ENCODE results near the gene RCOR3. TPM values are rescaled to one million over a fixed set of nuclear protein-coding genes. Genes with fewer than 3 reads are reported as not detected.

RCOR3 gene
- total RNA-seq, 4 donors from 2014 or later: 52.2 to 77.6 (median 72.1) TPM

- TF ChIP-seq POLR2AphosphoS5 (IDR thresholded peaks at IDR 0.05) (no peak), EP300 (IDR thresholded peaks at IDR 0.05; ENCODE audit: low read depth) (no peak), POLR2A (IDR thresholded peaks at IDR 0.05) (no peak), CTCF (IDR thresholded peaks at IDR 0.05) (no peak)
- intact Hi-C loops (cut with DNase I; ENCODE audit: low total_unique reads): no loop called here
- WGBS, 2 donors (ENCODE audit: low coverage in 1 of 2): 70 to 87% methylated on average over 2 to 10 of the region's 10 CpGs
- peak overlapping the region in 3 of 4 donors; percentile 3 to 44 (median 23) for H3K27ac ChIP-seq
- no peaks in the 10 kb centered on the region for H3K9me3 ChIP-seq
- no peaks in the 10 kb centered on the region for H3K27me3 ChIP-seq
- in situ Hi-C loops (cut with MboI; ENCODE audit: low pct_ligation_motif_present in 1 of 4, low pct_unique_long_range_greater_than_20kb in 1 of 4, low sequenced_read_pairs in 3 of 4): no loop called here
- peak; percentile 44 for DNase-seq
- H3K36me3 ChIP-seq: no peaks in the 10 kb centered on the region
- H3K4me3 ChIP-seq: no peak overlapping the region
- peaks cover 28 to 66% (median 45%) of the 10 kb centered on the region in 4 donors for H3K4me1 ChIP-seq
These were observed 81.7 kb downstream of the RCOR3 start for GRCh38 chr1:211340622-211341507.

DNA sequence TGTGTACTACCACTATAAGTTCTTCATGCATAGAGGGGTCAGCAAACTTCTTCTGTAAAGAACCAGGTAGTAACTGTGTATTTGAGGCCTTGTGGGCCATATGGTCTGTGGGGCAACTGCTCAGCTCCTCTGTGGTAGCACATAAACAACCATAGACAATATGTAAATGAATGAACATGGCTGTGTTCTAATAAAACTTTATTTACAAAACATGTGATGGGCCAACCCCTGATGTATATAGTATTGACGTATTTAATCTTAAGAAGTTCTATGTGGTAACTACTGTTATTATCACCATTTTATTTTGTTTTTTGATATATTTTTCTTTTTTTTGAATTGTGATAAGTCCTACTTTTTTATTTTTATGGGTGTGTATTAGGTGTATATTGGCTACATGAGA is 82.8 kb downstream of the RCOR3 start:
- peaks cover 17 to 54% (median 34%) of the 10 kb centered on the region in 4 donors for H3K4me1 ChIP-seq
- intact Hi-C loops (cut with DNase I; ENCODE audit: low total_unique reads) (no loop called here), in situ Hi-C loops (cut with MboI; ENCODE audit: low pct_ligation_motif_present in 1 of 4, low pct_unique_long_range_greater_than_20kb in 1 of 4, low sequenced_read_pairs in 3 of 4) (no loop called here)
- H3K27me3 ChIP-seq: no peaks in the 10 kb centered on the region
- no peaks in the 10 kb centered on the region for H3K9me3 ChIP-seq
- DNase-seq: no peak
- H3K27ac ChIP-seq: no peak overlapping the region
- no peaks in the 10 kb centered on the region for H3K36me3 ChIP-seq
- TF ChIP-seq POLR2A (IDR thresholded peaks at IDR 0.05): no peak
- TF ChIP-seq POLR2AphosphoS5 (IDR thresholded peaks at IDR 0.05): no peak
- no peak for TF ChIP-seq CTCF (IDR thresholded peaks at IDR 0.05)
- 91 to 98% methylated on average over 1 of the region's 1 CpG for WGBS, 2 donors (ENCODE audit: low coverage in 1 of 2)
- H3K4me3 ChIP-seq: no peak overlapping the region

DNA sequence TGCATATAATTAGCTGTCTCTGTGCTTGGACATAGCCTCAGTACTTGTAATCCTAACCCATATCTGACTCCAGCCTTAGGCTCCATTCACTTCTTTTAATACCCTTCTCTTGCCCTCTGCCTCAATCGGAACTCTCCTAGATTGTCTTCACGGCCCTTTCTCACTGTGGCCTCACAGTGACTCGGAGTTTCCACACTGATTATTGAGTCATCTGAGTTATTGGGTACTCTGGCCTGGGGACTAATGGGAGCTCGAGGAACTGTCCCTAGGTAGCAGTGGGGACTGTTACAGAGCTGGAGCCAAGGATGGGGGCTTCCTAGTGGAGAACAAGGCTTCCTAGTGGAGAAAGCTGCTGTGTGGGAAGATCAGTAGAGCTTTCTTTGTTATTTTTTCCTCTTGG is 84.4 kb downstream of the RCOR3 start:
- Histone ChIP-seq H3K27me3 (no peaks in the 10 kb centered on the region), H3K9me3 (no peaks in the 10 kb centered on the region), H3K4me3 (no peak overlapping the region), H3K36me3 (no peaks in the 10 kb centered on the region), H3K4me1 (peaks cover 10 to 40% (median 20%) of the 10 kb centered on the region in 4 donors), H3K27ac (peak overlapping the region in 1 of 4 donors; percentile 19)
- TF ChIP-seq POLR2A (IDR thresholded peaks at IDR 0.05) (no peak), EP300 (IDR thresholded peaks at IDR 0.05; ENCODE audit: low read depth) (no peak), CTCF (IDR thresholded peaks at IDR 0.05) (no peak), POLR2AphosphoS5 (IDR thresholded peaks at IDR 0.05) (no peak)
- intact Hi-C loops (cut with DNase I; ENCODE audit: low total_unique reads): no loop called here
- 75% methylated on average over 4 of the region's 4 CpGs; no CpG with 5 or more reads in 1 of the 2 donors for WGBS, 2 donors (ENCODE audit: low coverage in 1 of 2)
- DNase-seq: no peak
- in situ Hi-C loops (cut with MboI; ENCODE audit: low pct_ligation_motif_present in 1 of 4, low pct_unique_long_range_greater_than_20kb in 1 of 4, low sequenced_read_pairs in 3 of 4): no loop called here

- 28 to 56% methylated on average over 5 to 6 of the region's 6 CpGs for WGBS, 2 donors (ENCODE audit: low coverage in 1 of 2)
- intact Hi-C loops (cut with DNase I; ENCODE audit: low total_unique reads): no loop called here
- H3K9me3 ChIP-seq: no peaks in the 10 kb centered on the region
- H3K4me3 ChIP-seq: no peak overlapping the region
- in situ Hi-C loops (cut with MboI; ENCODE audit: low pct_ligation_motif_present in 1 of 4, low pct_unique_long_range_greater_than_20kb in 1 of 4, low sequenced_read_pairs in 3 of 4): no loop called here
- no peak for DNase-seq
- H3K27me3 ChIP-seq: no peaks in the 10 kb centered on the region
- H3K27ac ChIP-seq: peak overlapping the region in 1 of 4 donors; percentile 19
- H3K36me3 ChIP-seq: no peaks in the 10 kb centered on the region
- H3K4me1 ChIP-seq: peaks cover 10 to 38% (median 20%) of the 10 kb centered on the region in 4 donors
- no peak for TF ChIP-seq EP300 (IDR thresholded peaks at IDR 0.05; ENCODE audit: low read depth)
- no peak for TF ChIP-seq POLR2A (IDR thresholded peaks at IDR 0.05)
- no peak for TF ChIP-seq CTCF (IDR thresholded peaks at IDR 0.05)
- TF ChIP-seq POLR2AphosphoS5 (IDR thresholded peaks at IDR 0.05): no peak
These were observed 85.0 kb downstream of the RCOR3 start for GRCh38 chr1:211344152-211344618.
